ENCODE data around the gene EVX1. TPM values are rescaled to one million over a fixed set of nuclear protein-coding genes. Genes with fewer than 3 reads are reported as not detected.

EVX1 gene
- total RNA-seq, 1 donor from 2014 or later = not detected

- no peaks in the 10 kb centered on the region for H3K9me3 ChIP-seq (ENCODE audit: low read depth)
- H3K4me1 ChIP-seq = peaks cover 20% of the 10 kb centered on the region
- H3K27ac Mint-ChIP-seq = no peak overlapping the region
- H3K36me3 Mint-ChIP-seq = no peaks in the 10 kb centered on the region
- H3K9me3 Mint-ChIP-seq = peaks cover 8% of the 10 kb centered on the region
- no peak overlapping the region for H3K27ac ChIP-seq
- H4K20me1 ChIP-seq (ENCODE audit: low read depth) = peaks cover 96% of the 10 kb centered on the region
- H3K4me2 ChIP-seq = no peak overlapping the region
- H3K36me3 ChIP-seq = no peaks in the 10 kb centered on the region
- TF ChIP-seq EZH2 (IDR thresholded peaks at IDR 0.05) (no peak), CTCF (IDR thresholded peaks at IDR 0.05) (no peak), EZH2phosphoT487 (IDR thresholded peaks at IDR 0.05) (no peak)
- peaks cover 100% of the 10 kb centered on the region for H3K27me3 ChIP-seq
- peaks cover 9% of the 10 kb centered on the region for H3F3A ChIP-seq (ENCODE audit: low read depth)
- H3K4me3 ChIP-seq = no peak overlapping the region
- peaks cover 6% of the 10 kb centered on the region for H3K4me1 Mint-ChIP-seq
- peaks cover 95% of the 10 kb centered on the region for H3K27me3 Mint-ChIP-seq (ENCODE audit: insufficient read depth, low read depth)
- H2AFZ ChIP-seq (replicated peaks) = no peak overlapping the region
- H3K79me2 ChIP-seq (ENCODE audit: low read depth) = no peaks in the 10 kb centered on the region
- DNase-seq (ENCODE audit: low spot score) = no peak
- H3K9ac ChIP-seq = no peak overlapping the region
- H3K4me3 Mint-ChIP-seq = no peak overlapping the region
Measured at GRCh38 chr7:27208998-27209397, 33.6 kb upstream of the EVX1 start.

DNA sequence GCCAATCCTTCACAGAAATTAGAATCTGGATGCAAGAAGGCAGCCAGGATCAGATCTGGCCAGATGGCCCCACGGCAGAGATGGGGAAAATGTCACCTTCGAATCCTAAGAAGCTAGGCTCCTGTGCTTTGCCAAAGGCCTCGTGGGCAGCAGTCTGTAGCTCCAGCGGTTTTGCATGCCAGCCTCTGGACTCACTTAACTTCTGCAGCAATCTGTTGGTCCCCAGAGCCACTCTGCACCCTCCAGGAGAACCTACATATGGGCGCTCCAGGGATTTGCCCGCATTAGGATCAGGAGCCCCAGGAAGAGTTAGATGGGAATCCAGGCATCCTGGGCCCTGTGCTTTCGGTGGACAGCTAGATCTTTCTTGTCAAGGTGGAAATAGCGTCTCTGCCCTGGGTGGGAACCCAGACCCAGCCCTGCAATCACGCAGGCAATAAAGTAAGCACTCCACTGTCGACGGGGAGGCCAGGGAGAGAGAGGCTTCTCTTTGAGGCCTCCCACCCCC, 32.6 kb upstream of the EVX1 start:
- no peak for TF ChIP-seq EZH2 (IDR thresholded peaks at IDR 0.05)
- no peak for TF ChIP-seq EZH2phosphoT487 (IDR thresholded peaks at IDR 0.05)
- TF ChIP-seq CTCF (IDR thresholded peaks at IDR 0.05) = no peak
- peak overlapping the region; percentile 69 for H3K4me3 Mint-ChIP-seq

GRCh38 chr7:27210441-27211083, 32.0 kb upstream of the EVX1 start:
- DNase-seq (ENCODE audit: low spot score) = peak; percentile 83

More for the DNA sequence above, 32.6 kb upstream of the EVX1 start:
- H2AFZ ChIP-seq (replicated peaks) = no peak overlapping the region
- H3K4me1 ChIP-seq = peaks cover 20% of the 10 kb centered on the region
- H3K36me3 ChIP-seq = no peaks in the 10 kb centered on the region
- H3K4me3 ChIP-seq = no peak overlapping the region
- Mint-ChIP-seq H3K36me3 (no peaks in the 10 kb centered on the region), H3K27me3 (ENCODE audit: insufficient read depth, low read depth) (peaks cover 95% of the 10 kb centered on the region), H3K9me3 (peaks cover 8% of the 10 kb centered on the region), H3K4me1 (peaks cover 6% of the 10 kb centered on the region), H3K27ac (no peak overlapping the region)
- H4K20me1 ChIP-seq (ENCODE audit: low read depth) = peaks cover 96% of the 10 kb centered on the region
- H3K4me2 ChIP-seq = no peak overlapping the region
- H3K9me3 ChIP-seq (ENCODE audit: low read depth) = no peaks in the 10 kb centered on the region
- no peak overlapping the region for H3K27ac ChIP-seq
- DNase-seq (ENCODE audit: low spot score) = no peak
- peaks cover 9% of the 10 kb centered on the region for H3F3A ChIP-seq (ENCODE audit: low read depth)
- no peaks in the 10 kb centered on the region for H3K79me2 ChIP-seq (ENCODE audit: low read depth)
- no peak overlapping the region for H3K9ac ChIP-seq
- H3K27me3 ChIP-seq = peaks cover 100% of the 10 kb centered on the region

More at GRCh38 chr7:27210441-27211083, 32.0 kb upstream of the EVX1 start:
- Histone ChIP-seq H3K4me2 (no peak overlapping the region), H3K4me1 (peaks cover 20% of the 10 kb centered on the region), H3K9me3 (ENCODE audit: low read depth) (no peaks in the 10 kb centered on the region), H4K20me1 (ENCODE audit: low read depth) (peaks cover 90% of the 10 kb centered on the region), H2AFZ (replicated peaks) (no peak overlapping the region), H3K79me2 (ENCODE audit: low read depth) (no peaks in the 10 kb centered on the region), H3F3A (ENCODE audit: low read depth) (peaks cover 9% of the 10 kb centered on the region), H3K27ac (no peak overlapping the region), H3K27me3 (peaks cover 100% of the 10 kb centered on the region), H3K36me3 (no peaks in the 10 kb centered on the region), H3K4me3 (no peak overlapping the region), H3K9ac (no peak overlapping the region)
- Mint-ChIP-seq H3K36me3 (no peaks in the 10 kb centered on the region), H3K27ac (no peak overlapping the region), H3K27me3 (ENCODE audit: insufficient read depth, low read depth) (peaks cover 96% of the 10 kb centered on the region), H3K4me3 (peak overlapping the region; percentile 69), H3K9me3 (peaks cover 8% of the 10 kb centered on the region), H3K4me1 (peaks cover 4% of the 10 kb centered on the region)
- peak; percentile 81 for TF ChIP-seq EZH2 (IDR thresholded peaks at IDR 0.05)
- TF ChIP-seq CTCF (IDR thresholded peaks at IDR 0.05) = peak; percentile 74
- TF ChIP-seq EZH2phosphoT487 (IDR thresholded peaks at IDR 0.05) = peak; percentile 72

Measured in neural progenitor cell (in vitro differentiated cells).